Inferior parietal cortex (tissue), 1 donor: ENCODE measurements around the gene DCAF12.
A peak's percentile ranks its signal among the peaks of the same experiment; 100 is the strongest.
"Not testable (repeated sequence)": the region's sequence is repeated elsewhere in the genome, so short reads cannot be mapped to it uniquely, and the experiment has no call there.

ENCODE experiments used
- DNase-seq: peaks from one replicate; pipeline ENCODE4 v3.0.0-alpha.2; 2016; ENCODE audit errors: extremely low spot score

The DCAF12 gene

GRCh38 chr9:34069831-34070230 is 56.7 kb downstream of the DCAF12 start:
- DNase-seq = no peak

DNA sequence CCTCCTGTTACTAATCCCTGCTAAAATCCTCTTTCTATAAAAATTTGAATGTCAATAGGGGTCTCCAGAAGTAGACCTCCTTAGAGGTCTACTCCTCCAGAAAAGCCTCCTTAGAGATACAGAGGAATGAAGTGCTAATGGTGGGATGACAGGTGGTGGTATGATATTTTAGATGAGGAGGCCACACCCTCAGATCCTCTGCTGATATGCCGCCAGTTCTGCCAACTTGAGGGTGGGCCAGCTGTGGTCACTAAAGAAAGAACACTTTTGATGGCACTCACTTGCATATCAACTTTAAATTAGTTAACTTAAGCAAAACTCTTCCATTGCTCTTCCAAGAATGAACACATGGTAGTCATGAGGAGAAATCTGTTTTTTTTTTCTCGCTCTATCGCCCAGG is 61.0 kb downstream of the DCAF12 start:
- no peak for DNase-seq

- DNase-seq = no peak
Measured at GRCh38 chr9:34059954-34060353, 66.5 kb downstream of the DCAF12 start.

GRCh38 chr9:34059281-34059680 is 67.2 kb downstream of the DCAF12 start:
- no peak for DNase-seq

- no peak for DNase-seq
Measured at GRCh38 chr9:34049630-34050384, 76.7 kb downstream of the DCAF12 start.

DNA sequence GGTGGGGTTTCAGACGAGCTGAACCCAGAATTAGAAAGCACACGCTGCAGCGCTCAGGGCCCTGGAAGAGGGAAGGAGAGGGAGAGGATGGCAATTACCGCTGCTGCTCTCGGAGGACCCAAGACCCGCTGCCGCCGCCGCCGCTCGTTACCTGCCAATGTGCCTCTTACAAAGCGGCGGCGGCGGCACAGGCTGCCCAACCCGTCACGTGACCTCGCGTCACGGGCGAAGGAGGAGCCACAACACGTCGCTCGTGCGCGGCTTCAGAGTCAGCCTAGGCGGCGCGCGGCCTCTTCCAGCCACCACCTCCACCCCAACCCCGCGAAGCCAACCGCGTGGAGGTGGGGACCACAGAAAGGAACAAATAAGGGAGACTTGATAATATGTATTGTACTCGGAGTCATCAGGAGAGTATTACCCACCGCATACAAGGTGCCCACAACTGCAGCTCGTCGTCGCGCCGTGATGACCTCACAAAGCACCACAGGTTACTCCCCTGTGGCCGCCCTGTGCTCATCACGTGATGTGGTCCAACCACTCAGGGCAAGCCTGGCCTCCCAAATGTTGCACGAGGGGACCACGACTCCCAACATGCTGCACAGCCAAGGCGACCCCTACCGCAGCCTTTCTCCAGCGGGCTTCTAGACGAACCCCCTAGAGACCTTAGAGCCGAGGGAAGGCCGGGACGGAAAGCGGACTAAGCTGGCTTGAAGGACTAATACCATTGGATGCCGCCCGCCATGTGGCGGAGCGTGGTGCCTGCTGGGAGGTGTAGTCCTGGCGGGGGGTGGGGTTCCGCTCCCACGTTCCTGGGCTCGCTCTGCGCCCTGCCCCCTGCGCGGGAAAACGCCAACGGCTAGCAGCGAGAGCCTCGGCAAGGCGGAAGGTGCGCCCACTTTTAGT is 77.5 kb downstream of the DCAF12 start, which contains the start of gene UBAP2:
UBAP2 (minus strand) TSS at position 161 of the 903 bp plus-strand sequence. CDS start 31,739 bp downstream, outside the sequence.
- peak; percentile 98 for DNase-seq

DNA sequence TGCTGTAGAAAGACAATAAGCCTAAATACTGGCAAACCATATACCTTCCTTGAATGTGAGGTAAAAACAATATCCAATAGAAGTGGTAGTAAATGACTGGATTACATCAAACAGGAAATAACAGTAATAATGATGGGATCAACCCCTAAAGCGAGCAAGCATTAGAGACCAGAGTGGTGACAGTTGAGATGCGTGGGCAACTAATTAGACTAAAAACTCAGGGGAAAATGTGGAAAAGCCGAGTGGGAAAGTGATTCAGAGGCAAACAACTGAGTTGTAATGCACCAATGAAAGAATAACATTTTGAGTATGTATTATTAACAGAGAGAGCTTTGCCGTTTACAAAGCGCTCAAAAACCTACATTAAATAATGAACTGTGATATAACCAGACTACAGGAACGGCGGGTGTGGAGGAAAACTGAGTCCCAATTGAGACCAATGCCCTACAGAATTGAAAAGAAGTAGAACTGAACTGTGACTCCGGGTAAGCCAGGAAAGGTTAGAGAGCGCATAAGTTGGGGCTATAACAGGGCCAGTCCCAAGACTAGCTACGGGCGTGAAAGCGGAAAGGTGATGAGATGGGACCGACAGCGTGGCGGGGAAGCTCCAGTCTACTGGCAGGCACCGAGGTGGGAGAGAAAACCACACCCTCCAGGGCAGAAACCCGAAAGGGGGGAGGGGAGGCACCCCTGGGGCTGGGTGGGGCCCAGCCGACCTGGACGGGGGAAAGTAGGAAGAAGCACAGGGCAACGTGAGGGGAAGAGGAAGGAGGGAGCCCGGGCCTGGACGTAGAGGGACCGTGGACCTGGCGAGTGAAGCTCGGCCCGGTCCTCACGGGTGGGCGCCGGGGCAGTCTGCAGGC is 78.4 kb downstream of the DCAF12 start:
- DNase-seq = no peak

- no peak for DNase-seq
Measured at GRCh38 chr9:34046784-34047379, 79.6 kb downstream of the DCAF12 start.

- no peak for DNase-seq
Measured at GRCh38 chr9:34045903-34046302, 80.6 kb downstream of the DCAF12 start.

DNA sequence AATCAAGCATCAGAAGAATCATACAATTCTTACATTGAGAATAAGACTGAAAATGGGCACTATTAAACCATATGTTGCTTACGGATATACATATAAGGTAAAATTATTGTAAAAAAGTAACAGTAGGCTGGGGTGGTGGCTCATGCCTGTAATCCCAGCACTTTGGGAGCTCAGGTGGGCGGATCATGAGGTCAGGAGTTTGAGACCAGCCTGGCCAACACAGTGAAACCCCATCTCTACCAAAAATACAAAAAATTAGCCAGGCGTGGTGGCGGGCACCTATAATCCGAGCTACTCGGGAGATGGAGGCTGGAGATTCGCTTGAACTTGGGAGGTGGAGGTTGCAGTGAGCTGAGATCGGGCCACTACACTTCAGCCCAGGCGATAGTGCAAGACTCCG is 84.4 kb downstream of the DCAF12 start:
- DNase-seq = not testable (repeated sequence)

GRCh38 chr9:34038851-34039250 is 87.6 kb downstream of the DCAF12 start:
- not testable (repeated sequence) for DNase-seq

DNA sequence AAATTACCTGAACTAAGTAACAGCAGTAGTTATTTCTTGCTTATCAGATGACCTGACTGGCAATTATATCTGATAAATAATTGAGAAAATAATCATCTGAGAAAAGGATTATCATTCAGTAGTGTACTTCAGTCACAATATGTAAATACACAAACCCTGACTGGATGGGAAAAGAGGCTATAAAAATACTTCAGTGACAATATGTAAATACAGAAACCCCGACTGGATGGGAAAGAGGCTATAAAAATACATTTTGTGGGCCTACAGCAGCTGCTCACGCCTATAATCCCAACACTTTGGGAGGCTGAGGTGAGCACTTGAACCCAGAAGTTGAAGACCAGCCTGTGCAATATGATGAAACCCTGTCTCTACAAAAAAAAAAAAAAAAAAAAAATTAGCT is 88.9 kb downstream of the DCAF12 start:
- no peak for DNase-seq

GRCh38 chr9:34036625-34037024 is 89.9 kb downstream of the DCAF12 start:
- no peak for DNase-seq
